GM18867 (cell line): Measurements from ENCODE around the gene POLR3E.

Experiments
- ATAC-seq: cut with Tn5 transposase; IDR thresholded peaks from one replicate; pipeline ENCODE4 v1.9.1; 2021; ENCODE audit warnings: mild to moderate bottlenecking, moderate library complexity; ENCODE audit not compliant: unreplicated experiment

The POLR3E gene

DNA sequence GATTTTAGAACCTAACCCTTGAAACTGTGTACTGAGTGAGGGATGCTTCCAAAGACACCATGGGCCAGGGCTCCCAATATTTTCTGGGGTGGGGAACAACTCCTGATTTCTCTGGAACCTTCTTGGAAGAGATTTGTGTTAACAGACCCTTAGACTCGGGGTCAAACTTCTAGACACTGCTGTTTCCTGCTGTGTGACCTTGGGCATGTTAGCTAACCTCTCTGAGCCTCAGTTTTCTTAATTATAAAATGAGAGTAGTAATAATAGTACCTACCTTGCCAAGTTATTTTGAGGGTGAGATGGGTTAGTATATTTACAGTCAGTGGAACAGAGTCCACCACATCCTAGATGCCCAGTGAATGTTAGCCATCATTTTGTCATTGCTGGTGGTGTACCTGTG, 18.8 kb downstream of the POLR3E start:
- ATAC-seq = no peak

DNA sequence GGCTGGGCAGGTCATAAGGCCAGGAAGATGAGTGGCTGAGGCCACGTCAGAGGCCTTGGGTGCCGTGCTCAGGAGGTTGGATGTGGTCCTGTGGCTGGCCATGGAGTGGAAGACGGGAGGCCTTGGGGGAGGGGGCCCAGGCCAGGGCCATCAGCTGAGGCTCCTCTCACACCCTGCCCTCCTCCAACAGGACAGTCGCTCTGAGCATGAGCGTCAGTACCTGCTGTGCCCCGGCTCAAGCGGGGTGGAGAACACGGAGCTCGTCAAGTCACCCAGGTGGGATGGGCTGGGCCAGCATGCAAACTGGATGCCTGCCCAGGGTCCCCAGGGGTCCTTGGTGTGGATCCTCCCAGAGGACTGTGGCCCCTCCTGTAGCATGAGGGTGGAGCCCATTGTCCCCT, 19.2 kb downstream of the POLR3E start:
- ATAC-seq = no peak

DNA sequence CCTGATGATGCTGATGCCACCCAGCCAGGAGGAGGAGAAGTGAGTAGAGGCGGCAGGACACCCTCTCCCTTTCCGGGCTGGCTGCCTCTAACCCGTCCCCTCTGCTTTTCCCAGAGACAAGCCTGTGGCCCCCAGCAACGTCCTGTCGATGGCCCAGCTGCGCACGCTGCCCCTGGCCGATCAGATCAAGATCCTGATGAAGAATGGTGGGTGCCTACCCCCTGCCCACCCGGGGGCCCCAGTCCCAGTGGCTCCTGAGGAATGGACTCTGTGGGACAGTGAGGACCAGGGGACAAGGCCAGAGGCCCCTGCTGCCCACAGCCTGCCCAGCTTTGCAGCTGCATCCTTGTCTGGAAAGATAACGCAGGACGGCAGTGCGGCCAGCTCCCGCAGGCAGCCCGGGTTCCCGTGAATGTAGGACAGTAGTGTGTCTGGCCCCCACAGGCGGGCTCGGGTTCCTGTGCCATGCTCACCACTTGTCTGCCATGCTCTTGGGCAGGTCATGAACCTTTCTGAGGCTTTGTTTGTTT, 19.9 kb downstream of the POLR3E start:
- no peak for ATAC-seq

DNA sequence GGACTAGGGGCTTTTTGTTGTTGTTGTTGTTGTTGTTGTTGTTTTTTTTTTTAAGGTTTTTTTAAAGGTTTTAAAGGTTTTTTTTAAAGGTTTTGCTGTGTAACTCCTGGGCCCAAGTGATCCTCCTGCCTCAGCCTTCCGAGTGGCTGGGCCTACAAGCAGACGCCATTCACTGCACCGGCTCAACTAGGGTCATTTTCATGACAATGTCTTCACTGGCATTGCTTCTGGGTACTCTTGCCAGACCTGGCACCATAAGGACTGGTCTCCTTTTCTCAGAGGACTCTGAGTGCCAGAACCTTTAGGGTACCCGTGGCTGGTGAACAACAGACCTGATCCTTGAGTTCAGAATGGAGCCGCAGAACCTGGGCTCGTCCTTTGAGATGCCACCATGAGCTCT, 20.4 kb downstream of the POLR3E start:
- no peak for ATAC-seq

DNA sequence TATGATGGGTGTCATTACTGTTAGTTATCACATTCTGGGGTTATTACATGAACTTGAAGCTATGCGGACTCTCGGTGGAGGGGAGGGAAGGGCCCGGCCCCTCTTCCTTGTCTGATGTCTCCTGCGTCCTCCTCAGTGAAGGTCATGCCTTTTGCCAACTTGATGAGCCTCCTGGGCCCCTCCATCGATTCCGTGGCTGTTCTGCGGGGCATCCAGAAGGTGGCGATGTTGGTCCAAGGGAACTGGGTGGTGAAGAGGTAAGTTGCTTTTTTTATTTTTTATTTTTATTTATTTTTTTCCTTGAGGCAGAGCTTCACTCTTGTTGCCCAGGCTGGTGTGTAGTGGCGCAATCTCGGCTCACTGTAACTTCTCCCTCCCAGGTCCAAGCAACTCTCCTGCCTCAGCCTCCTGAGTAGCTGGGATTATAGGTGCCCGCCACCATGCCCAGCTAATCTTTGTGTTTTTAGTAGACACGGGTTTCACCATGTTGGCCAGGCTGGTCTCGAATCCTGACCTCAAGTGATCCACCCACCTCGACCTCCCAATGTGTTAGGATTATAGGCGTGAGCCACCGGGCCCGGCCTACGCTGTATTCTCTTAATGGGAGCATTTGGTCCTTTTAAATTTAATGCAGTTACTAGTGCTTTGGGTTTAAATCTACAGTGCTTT, 21.6 kb downstream of the POLR3E start:
- ATAC-seq = no peak

GRCh38 chr16:22320572-22321339, 23.5 kb downstream of the POLR3E start:
- ATAC-seq = no peak

GRCh38 chr16:22321340-22322001, 24.3 kb downstream of the POLR3E start:
- no peak for ATAC-seq

DNA sequence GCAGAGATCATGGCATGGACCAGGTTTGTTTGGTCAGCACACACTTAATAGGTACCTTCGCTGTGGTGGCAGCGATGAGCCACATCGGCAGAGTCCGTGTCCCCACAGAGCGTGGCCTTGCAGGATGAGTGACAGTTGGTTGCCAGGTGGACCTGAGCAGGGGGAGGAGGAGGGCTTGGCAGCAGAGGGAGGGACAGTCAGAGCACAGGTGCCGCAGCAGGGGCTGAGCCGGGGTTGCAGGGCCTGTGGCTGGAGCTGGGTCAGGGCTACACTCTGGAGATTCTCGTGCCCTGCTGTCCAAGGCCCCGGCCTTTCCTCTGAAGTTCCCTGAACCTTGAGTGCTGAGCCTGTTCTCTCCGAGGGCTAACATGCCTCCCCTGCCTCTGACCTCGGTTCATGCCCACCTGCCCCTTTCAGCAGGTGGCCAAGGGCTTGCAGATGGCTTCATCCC, 24.8 kb downstream of the POLR3E start:
- no peak for ATAC-seq

GRCh38 chr16:22322741-22323140, 25.5 kb downstream of the POLR3E start:
- no peak for ATAC-seq

GRCh38 chr16:22323173-22323958, 26.2 kb downstream of the POLR3E start:
- no peak for ATAC-seq

- ATAC-seq = no peak
Observed at GRCh38 chr16:22323959-22324786, 27.0 kb downstream of the POLR3E start.

DNA sequence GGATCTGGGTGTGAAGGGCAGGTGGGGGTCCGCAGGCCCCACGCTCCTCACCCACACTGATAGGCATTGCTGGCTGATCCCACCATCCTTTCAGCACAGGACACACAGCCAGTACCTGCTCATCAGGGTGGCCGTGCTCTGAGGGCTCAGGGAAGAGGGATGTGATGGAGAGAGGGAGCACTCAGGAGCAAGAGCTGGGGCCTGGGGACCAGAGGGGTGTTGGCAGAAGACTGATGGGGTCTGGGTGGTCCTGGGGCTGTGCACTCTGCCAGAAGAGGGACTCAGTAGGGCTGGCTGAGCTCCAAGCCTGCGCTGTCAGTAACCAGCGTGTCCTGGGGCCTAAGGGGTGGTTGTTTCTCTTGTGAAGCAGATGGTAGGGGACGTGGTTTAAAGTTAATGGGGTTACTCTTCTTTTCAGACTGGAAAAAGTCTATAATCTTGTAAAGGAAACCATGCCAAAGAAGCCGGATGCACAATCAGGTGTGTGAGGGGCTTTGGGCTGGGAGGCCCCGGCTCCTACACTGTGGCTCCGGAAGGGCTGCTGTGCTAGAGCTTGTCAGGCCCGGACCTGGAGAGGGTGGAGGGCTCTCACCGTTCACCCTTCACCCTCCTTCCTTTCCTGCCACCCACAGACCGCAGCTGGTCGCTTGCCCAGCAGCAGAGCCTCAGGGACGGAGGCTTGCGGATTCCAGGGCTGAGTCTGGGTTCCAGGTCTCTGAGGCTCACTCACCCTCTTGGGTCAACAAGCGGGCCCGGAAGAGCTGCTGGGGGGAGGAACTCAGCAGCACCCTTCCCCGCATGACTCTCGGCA, 27.8 kb downstream of the POLR3E start:
- no peak for ATAC-seq

- no peak for ATAC-seq
Observed at GRCh38 chr16:22325598-22326368, 28.6 kb downstream of the POLR3E start.

DNA sequence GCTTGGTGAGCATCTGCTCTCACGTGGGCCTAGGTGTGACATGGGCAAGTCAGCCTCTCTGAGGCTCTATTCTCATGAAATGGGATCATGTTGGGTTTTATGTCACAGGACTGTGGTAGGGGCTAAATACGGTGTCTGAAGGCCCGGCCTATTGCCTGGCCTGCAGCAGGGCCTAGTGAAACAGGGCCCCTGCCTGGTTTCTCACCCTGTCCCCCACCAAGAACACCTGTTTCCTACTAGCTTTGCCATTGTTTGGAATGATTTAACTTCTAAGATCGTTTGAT, 29.1 kb downstream of the POLR3E start:
- no peak for ATAC-seq

DNA sequence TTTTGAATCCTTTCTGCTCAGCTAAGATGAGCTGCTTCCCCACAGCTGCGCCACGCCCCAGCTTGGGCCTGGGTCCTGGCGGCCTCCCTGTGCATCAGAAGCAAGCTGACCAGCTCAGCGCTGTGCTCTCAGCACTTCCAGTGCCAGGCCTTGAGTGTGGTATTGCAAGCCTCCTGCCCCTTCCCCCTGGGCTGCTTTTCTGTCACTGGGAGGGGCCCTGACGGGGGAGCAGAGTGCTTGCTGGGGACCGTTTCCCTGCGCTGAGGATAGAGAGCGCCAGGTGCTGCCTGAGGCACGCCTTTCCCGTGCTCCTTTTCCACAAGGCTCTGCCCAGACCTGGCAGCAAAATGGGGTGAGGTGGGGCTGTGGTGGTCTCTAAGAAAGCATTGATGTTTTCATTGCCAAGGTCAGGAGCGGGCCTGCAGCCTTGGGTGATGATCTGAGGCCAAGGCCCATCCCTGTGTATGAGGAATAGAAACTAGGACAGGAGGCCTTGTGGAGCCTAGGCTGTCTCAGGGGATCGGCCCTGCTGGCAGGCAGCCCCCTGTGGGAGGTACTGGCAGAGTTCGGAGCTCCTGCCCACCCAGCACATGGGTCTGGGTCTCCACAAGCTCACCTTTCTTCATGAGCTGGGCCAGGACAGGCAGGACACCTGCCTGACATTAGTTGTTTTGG, 29.7 kb downstream of the POLR3E start:
- ATAC-seq = no peak

DNA sequence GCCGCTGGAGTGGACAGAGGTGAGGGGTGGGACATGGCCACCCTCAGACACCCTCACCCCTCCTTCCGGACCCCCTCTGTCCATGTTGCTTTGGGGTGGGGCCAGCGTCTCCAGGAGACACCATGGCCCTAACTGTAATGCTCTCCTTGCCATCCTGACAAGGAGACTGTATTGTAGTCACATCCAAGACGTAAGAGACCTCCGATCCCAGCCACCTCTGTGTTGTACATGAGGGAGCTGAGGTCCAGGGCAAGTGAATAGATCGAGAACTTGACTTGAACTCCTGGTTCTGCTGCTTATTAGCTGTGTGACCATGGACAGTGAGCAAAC, 30.2 kb downstream of the POLR3E start:
- ATAC-seq = no peak

- no peak for ATAC-seq
Observed at GRCh38 chr16:22328081-22328725, 31.0 kb downstream of the POLR3E start.

DNA sequence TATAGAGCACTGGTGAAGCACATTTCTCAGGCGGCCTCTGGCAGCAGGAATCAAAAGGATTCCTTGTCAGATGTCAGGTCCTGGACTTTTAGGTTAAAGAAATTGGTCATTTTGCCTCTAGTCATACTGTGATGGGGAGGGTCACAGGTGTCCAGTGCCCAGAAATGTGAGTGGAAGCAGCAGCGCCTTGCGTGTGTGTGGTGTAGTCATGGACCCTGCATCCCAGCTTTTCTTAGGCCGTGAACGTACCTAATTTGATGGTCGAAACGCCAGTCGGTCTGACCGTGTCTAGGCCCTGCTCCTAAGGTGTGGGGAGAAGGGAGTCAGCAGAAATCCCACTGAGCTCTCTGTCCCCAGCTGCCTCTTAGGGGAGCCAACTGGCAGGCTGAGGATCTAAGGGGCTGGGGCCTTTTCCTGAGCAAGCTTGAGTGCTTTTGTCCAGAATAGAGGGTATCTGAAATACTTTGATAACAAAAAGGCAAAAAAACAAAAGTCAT, 32.0 kb downstream of the POLR3E start:
- no peak for ATAC-seq
